GM12878 (cell line): Measurements from ENCODE around the gene ZNF334.

Experiments
- CTCF ChIP-seq, 3 experiments: IDR thresholded peaks in 2 of 3; conservative IDR thresholded peaks in 1 of 3; 2 replicates each; pipeline ENCODE4 v1.5.1; 2011; ENCODE audit warnings: low read depth in 3 of 3, low read length in 3 of 3, mild to moderate bottlenecking in 3 of 3, control low read depth in 2 of 3, moderate library complexity in 2 of 3, inconsistent platforms in 1 of 3, mixed read lengths in 1 of 3; ENCODE audit not compliant: control insufficient read depth in 2 of 3, insufficient read depth in 1 of 3; ENCODE audit errors: extremely low read depth in 1 of 3
- MTA2 ChIP-seq: fragments of 450-650 bp; IDR thresholded peaks from 2 replicates; pipeline ENCODE4 v1.6.1; 2016; ENCODE audit warnings: low read depth, mild to moderate bottlenecking, moderate library complexity
- RAD51 ChIP-seq: fragments of 450-650 bp; IDR thresholded peaks from 2 replicates; pipeline ENCODE4 v1.6.1; 2016; ENCODE audit warnings: moderate library complexity, mild to moderate bottlenecking, inconsistent platforms
- YBX1 ChIP-seq: fragments of 450-650 bp; IDR thresholded peaks from 2 replicates; pipeline ENCODE4 v1.6.1; 2016; ENCODE audit warnings: antibody characterized with exemption
- TF ChIP-seq, protein P1 (sequence below): fragments of 450-650 bp; IDR thresholded peaks from 2 replicates; pipeline ENCODE4 v1.6.1; 2017; ENCODE audit warnings: mild to moderate bottlenecking

DNA sequence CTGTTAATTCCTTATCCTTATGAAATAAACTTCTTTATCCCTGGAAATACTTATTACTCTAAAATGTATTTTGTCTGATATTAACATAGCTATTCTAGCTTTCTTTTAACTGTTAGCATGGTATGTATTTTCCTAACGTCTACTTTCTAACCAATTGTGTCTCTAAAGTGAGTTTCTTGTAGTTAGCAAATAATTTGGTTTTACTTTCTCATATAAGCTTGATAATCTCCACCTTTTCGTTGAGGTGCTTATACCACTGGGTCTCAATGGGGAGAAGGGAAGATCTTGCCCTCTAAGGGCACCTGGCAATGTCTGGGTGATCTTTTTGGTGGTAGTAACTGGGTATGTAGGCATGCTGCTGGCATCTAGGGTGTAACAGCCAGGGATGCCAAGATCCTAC is 25.7 kb downstream of the ZNF334 start:
- TF ChIP-seq MTA2 (no peak), RAD51 (no peak), YBX1 (no peak), CTCF (IDR thresholded peaks at IDR 0.05 in 2 of 3, conservative IDR thresholded peaks at IDR 0.05 in 1 of 3; ENCODE audit: control insufficient read depth in 2 of 3, extremely low read depth in 1 of 3, insufficient read depth in 1 of 3, low read depth in 3 of 3, low read length in 3 of 3) (no peak)
- TF ChIP-seq, protein P1, sequence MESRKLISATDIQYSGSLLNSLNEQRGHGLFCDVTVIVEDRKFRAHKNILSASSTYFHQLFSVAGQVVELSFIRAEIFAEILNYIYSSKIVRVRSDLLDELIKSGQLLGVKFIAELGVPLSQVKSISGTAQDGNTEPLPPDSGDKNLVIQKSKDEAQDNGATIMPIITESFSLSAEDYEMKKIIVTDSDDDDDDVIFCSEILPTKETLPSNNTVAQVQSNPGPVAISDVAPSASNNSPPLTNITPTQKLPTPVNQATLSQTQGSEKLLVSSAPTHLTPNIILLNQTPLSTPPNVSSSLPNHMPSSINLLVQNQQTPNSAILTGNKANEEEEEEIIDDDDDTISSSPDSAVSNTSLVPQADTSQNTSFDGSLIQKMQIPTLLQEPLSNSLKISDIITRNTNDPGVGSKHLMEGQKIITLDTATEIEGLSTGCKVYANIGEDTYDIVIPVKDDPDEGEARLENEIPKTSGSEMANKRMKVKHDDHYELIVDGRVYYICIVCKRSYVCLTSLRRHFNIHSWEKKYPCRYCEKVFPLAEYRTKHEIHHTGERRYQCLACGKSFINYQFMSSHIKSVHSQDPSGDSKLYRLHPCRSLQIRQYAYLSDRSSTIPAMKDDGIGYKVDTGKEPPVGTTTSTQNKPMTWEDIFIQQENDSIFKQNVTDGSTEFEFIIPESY, result no peak
